ENCODE measurements around the gene CACNA2D2. TPM values are rescaled to one million over a fixed set of nuclear protein-coding genes. Genes with fewer than 3 reads are reported as not detected.
A peak's percentile ranks its signal among the peaks of the same experiment; 100 is the strongest.

Gene CACNA2D2
- total and polyA plus RNA-seq, 2 of the 13 experiments (the other 11 are each of a cell fraction or from before 2014, with no cell fraction given): not detected

- TF ChIP-seq THAP9 (CRISPR knock-in tag; IDR thresholded peaks at IDR 0.05; ENCODE audit: borderline replicate concordance): no peak
- no peak; the same call in 1 of the 2 replicates for TF ChIP-seq POLR2AphosphoS5 (IDR thresholded peaks at IDR 0.05; ENCODE audit: low read depth, low read length)
- no peak for TF ChIP-seq ELK4 (CRISPR knock-in tag; IDR thresholded peaks at IDR 0.05; ENCODE audit: borderline replicate concordance)
- TF ChIP-seq SRSF4 (IDR thresholded peaks at IDR 0.05; ENCODE audit: low read depth, low read length, poor library complexity, severe bottlenecking): no peak
- TF ChIP-seq, protein P1, sequence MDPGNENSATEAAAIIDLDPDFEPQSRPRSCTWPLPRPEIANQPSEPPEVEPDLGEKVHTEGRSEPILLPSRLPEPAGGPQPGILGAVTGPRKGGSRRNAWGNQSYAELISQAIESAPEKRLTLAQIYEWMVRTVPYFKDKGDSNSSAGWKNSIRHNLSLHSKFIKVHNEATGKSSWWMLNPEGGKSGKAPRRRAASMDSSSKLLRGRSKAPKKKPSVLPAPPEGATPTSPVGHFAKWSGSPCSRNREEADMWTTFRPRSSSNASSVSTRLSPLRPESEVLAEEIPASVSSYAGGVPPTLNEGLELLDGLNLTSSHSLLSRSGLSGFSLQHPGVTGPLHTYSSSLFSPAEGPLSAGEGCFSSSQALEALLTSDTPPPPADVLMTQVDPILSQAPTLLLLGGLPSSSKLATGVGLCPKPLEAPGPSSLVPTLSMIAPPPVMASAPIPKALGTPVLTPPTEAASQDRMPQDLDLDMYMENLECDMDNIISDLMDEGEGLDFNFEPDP (CRISPR knock-in tag; conservative IDR thresholded peaks at IDR 0.05): no peak
- 0 out of 2 replicates have a peak, but pooled peaks have one; percentile 3 for TF ChIP-seq ZNF383 (CRISPR knock-in tag; IDR thresholded peaks at IDR 0.05; ENCODE audit: borderline replicate concordance)
- no peak for TF ChIP-seq ZBTB21 (CRISPR knock-in tag; IDR thresholded peaks at IDR 0.05)
- no peak for TF ChIP-seq ARNT (IDR thresholded peaks at IDR 0.05)
- TF ChIP-seq MAZ (IDR thresholded peaks at IDR 0.05; ENCODE audit: borderline replicate concordance, low read depth, low read length): no peak
- no peak for TF ChIP-seq MAZ (CRISPR knock-in tag; IDR thresholded peaks at IDR 0.05; ENCODE audit: low read depth)
- no peak for TF ChIP-seq RAD51 (IDR thresholded peaks at IDR 0.05; ENCODE audit: borderline replicate concordance)
- TF ChIP-seq CBX2 (IDR thresholded peaks at IDR 0.05; ENCODE audit: low read depth, low read length): no peak
- no peak for TF ChIP-seq CBX2 (CRISPR knock-in tag; IDR thresholded peaks at IDR 0.05; ENCODE audit: low read depth)
- TF ChIP-seq MED13 (CRISPR knock-in tag; IDR thresholded peaks at IDR 0.05): 0 out of 2 replicates have a peak, but pooled peaks have one; percentile 34
- TF ChIP-seq, protein P2, sequence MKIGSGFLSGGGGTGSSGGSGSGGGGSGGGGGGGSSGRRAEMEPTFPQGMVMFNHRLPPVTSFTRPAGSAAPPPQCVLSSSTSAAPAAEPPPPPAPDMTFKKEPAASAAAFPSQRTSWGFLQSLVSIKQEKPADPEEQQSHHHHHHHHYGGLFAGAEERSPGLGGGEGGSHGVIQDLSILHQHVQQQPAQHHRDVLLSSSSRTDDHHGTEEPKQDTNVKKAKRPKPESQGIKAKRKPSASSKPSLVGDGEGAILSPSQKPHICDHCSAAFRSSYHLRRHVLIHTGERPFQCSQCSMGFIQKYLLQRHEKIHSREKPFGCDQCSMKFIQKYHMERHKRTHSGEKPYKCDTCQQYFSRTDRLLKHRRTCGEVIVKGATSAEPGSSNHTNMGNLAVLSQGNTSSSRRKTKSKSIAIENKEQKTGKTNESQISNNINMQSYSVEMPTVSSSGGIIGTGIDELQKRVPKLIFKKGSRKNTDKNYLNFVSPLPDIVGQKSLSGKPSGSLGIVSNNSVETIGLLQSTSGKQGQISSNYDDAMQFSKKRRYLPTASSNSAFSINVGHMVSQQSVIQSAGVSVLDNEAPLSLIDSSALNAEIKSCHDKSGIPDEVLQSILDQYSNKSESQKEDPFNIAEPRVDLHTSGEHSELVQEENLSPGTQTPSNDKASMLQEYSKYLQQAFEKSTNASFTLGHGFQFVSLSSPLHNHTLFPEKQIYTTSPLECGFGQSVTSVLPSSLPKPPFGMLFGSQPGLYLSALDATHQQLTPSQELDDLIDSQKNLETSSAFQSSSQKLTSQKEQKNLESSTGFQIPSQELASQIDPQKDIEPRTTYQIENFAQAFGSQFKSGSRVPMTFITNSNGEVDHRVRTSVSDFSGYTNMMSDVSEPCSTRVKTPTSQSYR (CRISPR knock-in tag; IDR thresholded peaks at IDR 0.05; ENCODE audit: borderline replicate concordance): no peak
- TF ChIP-seq RFXAP (CRISPR knock-in tag; IDR thresholded peaks at IDR 0.05; ENCODE audit: borderline replicate concordance): no peak
- TF ChIP-seq ARNTL (CRISPR knock-in tag; IDR thresholded peaks at IDR 0.05): 0 out of 2 replicates have a peak, but pooled peaks have one; percentile 18
- TF ChIP-seq SAP130 (CRISPR knock-in tag; IDR thresholded peaks at IDR 0.05; ENCODE audit: low read depth): peak; percentile 56
- 0 out of 2 replicates have a peak, but pooled peaks have one; percentile 13 for TF ChIP-seq POLR2G (IDR thresholded peaks at IDR 0.05; ENCODE audit: low read depth, low read length)
Measured at GRCh38 chr3:50323092-50323600, 180.3 kb downstream of the CACNA2D2 start (continued).

Measured in HepG2 (cell line).